Stimulated activated CD8-positive, alpha-beta memory T cell treated with anti-CD3 and anti-CD28 coated beads, Interleukin-4, amount 100 ng/mL, for 1 hour (primary cell): ENCODE data around the gene CTAGE15.
"Not testable (repeated sequence)": the region's sequence is repeated elsewhere in the genome, so short reads cannot be mapped to it uniquely, and the experiment has no call there.

Source experiments
- DNase-seq, 2 donors: peaks; one replicate each; pipeline ENCODE4 v3.0.0-alpha.2; 2020; ENCODE audit warnings: low read depth in 2 of 2, low spot score in 1 of 2

The CTAGE15 gene, protein sequence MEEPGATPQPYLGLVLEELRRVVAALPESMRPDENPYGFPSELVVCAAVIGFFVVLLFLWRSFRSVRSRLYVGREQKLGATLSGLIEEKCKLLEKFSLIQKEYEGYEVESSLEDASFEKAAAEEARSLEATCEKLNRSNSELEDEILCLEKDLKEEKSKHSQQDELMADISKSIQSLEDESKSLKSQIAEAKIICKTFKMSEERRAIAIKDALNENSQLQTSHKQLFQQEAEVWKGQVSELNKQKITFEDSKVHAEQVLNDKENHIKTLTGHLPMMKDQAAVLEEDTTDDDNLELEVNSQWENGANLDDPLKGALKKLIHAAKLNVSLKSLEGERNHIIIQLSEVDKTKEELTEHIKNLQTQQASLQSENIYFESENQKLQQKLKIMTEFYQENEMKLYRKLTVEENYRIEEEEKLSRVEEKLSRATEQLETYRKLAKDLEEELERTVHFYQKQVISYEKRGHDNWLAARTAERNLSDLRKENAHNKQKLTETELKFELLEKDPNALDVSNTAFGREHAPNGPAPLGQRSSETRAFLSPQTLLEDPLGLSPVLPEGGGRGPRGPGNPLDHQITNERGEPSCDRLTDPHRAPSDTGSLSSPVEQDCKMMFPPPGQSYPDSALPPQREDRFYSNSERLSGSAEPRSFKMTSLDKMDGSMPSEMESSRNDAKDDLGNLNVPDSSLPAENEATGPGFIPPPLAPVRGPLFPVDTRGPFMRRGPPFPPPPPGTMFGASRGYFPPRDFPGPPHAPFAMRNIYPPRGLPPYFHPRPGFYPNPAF

DNA sequence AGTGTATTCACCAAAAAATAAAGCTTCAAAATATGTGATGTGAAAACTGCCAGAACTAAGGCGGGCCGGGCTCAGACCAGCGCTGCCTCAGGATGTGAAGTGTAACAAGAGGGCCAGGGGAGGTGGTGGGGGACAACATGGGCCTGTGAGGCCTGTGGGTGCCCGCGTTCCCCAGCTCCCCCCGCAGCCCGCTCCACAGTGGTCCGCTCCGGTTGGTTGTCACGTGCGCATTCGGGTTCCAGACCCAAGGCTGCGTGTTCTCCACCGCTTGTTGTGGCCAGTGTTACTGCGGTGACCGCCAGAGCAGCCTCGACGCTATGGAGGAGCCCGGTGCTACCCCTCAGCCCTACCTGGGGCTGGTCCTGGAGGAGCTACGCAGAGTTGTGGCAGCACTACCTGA lies at the start of gene CTAGE15:
Gene CTAGE15 (plus strand): TSS at position 301 of the 400 bp plus-strand sequence. CDS start 17 bp downstream, at position 318.
- not testable (repeated sequence) for DNase-seq

- DNase-seq, result not testable (repeated sequence)
Measured at GRCh38 chr7:143522309-143522916, 49.2 kb upstream of the CTAGE15 start.

DNA sequence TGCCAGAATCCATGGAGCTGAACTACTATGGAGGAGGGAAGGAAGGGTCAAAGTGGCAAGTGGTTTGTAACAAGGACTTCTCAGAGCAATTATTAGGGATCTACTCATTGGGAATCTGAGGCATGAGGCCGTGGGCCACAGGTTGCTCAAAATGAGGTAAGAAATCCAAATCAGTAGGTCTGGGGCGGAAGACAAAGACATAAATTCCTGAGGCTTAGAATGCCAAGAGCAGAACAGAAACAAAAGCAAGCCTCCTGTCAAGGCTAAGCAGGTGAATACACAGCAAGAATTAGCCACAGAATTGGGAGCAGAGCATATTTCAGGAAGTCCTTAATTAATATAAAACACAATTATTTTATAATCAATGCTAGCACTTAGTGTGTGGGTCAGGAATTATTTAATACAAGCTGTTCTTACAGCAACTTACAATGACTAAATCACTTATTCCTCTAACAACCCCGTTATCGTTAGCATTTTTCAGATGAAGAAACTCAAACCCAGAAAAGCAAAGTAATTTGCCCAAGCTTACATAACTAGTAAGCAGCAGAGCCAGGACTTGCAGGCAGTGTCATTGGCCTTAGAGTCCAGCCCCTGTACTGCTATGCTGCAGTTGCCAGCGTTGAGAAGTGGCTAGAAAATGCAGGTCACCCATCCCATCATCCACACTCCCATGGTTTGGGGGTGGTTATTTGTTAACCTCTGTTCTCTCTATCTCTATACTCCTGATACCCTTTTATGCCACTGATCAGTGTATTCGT lies 40.3 kb upstream of the CTAGE15 start:
- not testable (repeated sequence) for DNase-seq

DNA sequence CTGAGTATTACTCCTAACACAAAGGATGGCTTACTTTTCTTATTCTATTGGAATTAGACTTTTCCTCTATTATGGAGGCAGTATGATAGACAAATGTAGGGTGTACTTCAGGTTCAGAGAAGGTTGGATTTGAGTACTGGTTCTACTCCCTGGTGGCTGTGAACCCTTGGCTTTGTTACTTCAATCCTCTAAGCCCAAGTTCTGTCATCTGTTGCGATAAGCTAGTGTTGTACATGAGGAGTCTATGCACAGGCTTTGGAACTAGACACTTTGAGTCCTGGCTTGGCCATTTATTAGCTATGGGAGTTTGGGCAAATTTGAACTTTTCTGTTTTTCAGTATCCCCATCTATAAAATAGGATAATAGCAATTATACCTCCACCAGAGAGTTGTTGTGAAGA lies 39.7 kb upstream of the CTAGE15 start:
- not testable (repeated sequence) for DNase-seq

GRCh38 chr7:143533213-143533839 lies 38.3 kb upstream of the CTAGE15 start:
- not testable (repeated sequence) for DNase-seq

- DNase-seq, result not testable (repeated sequence)
Measured at GRCh38 chr7:143536443-143536842, 35.2 kb upstream of the CTAGE15 start.

- DNase-seq, result not testable (repeated sequence)
Measured at GRCh38 chr7:143543288-143544038, 28.1 kb upstream of the CTAGE15 start.

- DNase-seq, result not testable (repeated sequence)
Measured at GRCh38 chr7:143555968-143556367, 15.6 kb upstream of the CTAGE15 start.

DNA sequence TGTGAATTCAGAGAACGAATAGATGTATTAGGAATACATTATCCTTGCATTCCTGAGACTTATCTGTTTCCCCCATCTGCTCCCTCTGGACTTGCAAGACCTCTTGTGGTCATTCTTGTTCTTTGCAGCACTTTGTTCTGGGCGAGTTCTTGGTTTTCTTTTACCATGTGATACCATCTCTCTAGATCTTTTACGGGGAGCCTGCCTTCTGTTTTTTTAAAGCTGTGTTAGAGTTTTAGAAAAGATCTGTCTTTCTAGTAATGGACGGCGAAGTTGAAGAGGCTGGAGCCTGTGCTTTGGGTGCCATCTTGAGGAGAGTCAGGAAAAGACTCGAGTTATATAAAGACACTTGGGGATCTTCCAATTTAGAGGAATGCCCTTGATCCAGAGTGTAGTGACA lies 8.3 kb upstream of the CTAGE15 start:
- not testable (repeated sequence) for DNase-seq

DNA sequence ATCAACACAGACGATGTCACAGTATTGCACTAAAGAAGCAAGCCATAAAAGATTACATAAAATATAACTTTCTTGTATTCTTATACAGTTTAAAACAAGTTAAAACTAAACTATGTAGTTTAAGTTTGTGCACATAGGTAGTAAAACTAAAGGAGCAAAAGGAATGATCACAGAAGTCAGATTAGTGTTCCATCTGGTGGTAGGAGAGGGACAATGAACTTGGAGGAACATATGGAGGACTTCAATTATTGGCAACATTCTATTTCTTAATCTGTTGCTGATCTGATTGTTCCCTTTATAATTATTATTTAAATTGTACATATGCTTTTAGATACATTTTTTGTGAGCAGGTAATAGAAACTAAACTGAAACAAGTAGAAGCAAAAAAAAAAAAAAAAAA lies 5.6 kb upstream of the CTAGE15 start:
- not testable (repeated sequence) for DNase-seq

- DNase-seq, result not testable (repeated sequence)
Measured at GRCh38 chr7:143588183-143588582, 16.6 kb downstream of the CTAGE15 start.

GRCh38 chr7:143589897-143590296 lies 18.3 kb downstream of the CTAGE15 start:
- not testable (repeated sequence) for DNase-seq

GRCh38 chr7:143598086-143598485 lies 26.5 kb downstream of the CTAGE15 start:
- not testable (repeated sequence) for DNase-seq

GRCh38 chr7:143603549-143603948 lies 31.9 kb downstream of the CTAGE15 start:
- not testable (repeated sequence) for DNase-seq

GRCh38 chr7:143606088-143606487 lies 34.5 kb downstream of the CTAGE15 start:
- not testable (repeated sequence) for DNase-seq

DNA sequence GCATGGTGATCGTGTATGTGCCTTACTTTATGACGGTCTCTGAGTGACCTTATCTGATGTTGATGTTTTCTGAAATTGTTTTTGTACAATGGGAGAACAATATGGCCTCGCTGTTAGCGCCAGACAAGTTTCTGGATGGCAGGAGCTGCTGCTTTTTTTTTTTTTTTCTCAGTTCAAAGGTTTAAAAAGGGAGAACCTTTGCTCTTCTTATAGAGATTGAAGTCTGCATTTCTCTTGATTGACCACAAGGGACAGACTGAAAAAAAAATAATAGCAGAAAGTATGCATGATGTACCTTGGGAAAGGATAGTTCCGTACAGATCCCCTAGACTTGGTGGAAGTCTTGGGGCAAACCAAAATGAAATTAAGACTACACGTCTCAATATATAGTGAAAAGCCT lies 43.9 kb downstream of the CTAGE15 start:
- DNase-seq, result not testable (repeated sequence)

GRCh38 chr7:143617204-143617603 lies 45.6 kb downstream of the CTAGE15 start:
- not testable (repeated sequence) for DNase-seq

GRCh38 chr7:143620058-143620457 lies 48.5 kb downstream of the CTAGE15 start:
- not testable (repeated sequence) for DNase-seq

DNA sequence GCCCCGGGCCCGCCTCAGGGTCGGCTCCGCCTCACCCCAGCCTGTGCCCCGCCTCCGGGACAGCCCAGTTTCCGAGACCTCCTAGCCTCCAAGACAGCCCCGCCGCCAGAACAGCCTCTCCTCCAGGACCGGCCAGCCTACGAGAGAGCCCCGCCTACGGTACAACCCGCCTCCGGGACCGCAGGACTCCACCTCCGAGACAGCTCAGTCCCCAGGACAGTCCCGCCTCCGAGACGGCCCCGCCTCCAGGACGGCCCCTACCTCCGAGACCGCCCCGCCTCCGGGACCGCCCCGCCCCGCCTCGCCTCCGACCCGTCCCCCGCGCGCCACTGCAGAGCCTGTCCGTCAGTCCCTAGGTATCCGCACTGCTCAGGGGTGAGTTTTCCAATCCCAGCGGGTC lies 49.0 kb downstream of the CTAGE15 start, which contains the start of gene TCAF2:
Gene TCAF2 (plus strand): TSS at position 329 of the 400 bp plus-strand sequence.
- DNase-seq, result peak; percentile 41 to 43
